GM12865 (cell line): ENCODE measurements around the gene COMMD7.
"Not testable (repeated sequence)": the region's sequence is repeated elsewhere in the genome, so short reads cannot be mapped to it uniquely, and the experiment has no call there.

Experiments used
- DNase-seq: peaks from one replicate; pipeline ENCODE4 v3.0.0; 2010; ENCODE audit warnings: low read depth
- H3K4me3 ChIP-seq: 2 replicates; pipeline ENCODE4 v1.5.1; 2011; ENCODE audit warnings: mild to moderate bottlenecking, low read depth, low read length, control low read depth
- TF ChIP-seq, protein P1 (sequence below): IDR thresholded peaks from 2 replicates; pipeline ENCODE4 v1.5.1; 2011; ENCODE audit warnings: low read length, control low read depth, low read depth, inconsistent platforms; ENCODE audit not compliant: insufficient read depth; ENCODE audit errors: missing control alignments

Gene COMMD7

DNA sequence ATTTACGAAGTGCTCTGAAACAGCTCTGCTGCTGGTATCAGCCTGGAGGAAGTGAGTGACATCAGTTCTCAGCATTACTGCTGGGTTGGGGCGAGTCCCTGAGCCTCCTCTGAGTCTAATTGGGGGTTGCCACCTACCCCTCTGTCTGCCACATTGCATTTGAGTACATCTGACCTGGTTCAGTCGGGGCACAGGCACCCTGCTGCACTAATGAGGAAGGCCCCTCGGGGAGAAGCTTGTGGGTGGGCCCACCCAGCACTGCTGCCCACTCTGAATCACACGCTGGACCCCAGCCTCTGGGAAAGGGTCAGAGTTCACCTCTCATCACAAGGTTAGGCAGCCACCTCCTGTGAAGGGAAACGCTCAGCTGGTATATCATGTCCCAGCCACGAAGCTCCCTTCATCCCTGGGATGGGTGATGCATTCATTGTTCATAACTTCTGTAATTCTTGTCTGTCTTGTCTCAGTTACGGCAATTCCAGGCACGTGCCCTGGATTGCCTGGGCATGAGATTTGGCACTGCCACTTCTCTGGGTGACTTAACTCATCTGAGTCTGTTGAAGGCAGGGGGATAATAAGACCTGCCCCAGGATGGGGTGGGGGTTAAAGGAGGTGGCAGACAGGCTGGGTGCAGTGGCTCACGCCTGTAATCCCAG lies 32.2 kb upstream of the COMMD7 start:
- no peak for DNase-seq
- H3K4me3 ChIP-seq, result no peak overlapping the region
- TF ChIP-seq, protein P1, sequence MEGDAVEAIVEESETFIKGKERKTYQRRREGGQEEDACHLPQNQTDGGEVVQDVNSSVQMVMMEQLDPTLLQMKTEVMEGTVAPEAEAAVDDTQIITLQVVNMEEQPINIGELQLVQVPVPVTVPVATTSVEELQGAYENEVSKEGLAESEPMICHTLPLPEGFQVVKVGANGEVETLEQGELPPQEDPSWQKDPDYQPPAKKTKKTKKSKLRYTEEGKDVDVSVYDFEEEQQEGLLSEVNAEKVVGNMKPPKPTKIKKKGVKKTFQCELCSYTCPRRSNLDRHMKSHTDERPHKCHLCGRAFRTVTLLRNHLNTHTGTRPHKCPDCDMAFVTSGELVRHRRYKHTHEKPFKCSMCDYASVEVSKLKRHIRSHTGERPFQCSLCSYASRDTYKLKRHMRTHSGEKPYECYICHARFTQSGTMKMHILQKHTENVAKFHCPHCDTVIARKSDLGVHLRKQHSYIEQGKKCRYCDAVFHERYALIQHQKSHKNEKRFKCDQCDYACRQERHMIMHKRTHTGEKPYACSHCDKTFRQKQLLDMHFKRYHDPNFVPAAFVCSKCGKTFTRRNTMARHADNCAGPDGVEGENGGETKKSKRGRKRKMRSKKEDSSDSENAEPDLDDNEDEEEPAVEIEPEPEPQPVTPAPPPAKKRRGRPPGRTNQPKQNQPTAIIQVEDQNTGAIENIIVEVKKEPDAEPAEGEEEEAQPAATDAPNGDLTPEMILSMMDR, result no peak

DNA sequence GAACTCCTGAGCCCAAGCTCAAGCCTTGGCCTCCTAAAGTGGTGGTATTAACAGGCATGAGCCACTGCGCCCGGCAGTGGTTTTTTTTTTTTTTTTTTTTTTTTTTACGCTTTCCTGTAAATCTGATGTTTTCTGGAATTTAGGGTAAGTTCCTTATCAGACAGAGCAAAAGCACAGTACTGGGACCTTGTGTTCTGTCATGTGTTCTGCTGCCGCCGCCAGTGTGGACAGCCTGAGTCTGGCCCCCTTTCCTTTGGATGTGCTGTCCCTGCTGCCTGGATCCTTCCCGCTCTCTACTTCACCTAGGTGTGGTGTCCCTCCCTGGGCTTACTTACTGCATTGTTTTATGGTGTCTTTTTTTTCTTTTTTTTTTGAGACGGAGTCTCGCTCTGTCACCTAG lies 30.6 kb upstream of the COMMD7 start:
- TF ChIP-seq, protein P1, result no peak
- no peak overlapping the region for H3K4me3 ChIP-seq
- DNase-seq, result no peak

DNA sequence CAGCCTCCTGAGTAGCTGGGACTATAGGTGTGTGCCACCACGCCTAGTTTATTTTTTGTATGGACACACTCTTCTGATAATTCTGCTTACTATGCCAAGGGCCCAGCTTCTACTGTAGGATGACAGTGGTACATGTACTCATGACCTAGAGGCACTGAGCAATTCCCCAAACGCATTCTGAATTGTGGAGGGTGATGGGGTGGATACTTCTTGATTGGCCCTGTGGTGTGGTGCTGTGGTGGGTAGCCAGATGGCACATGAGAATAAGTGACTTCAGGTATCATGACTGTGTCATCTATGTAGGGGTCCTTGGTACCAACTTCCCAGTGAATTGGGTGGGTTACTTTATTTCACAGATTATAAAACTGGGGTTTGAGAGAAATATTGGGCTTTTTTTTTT lies 30.0 kb upstream of the COMMD7 start:
- TF ChIP-seq, protein P1, result no peak
- no peak overlapping the region for H3K4me3 ChIP-seq
- DNase-seq, result no peak

DNA sequence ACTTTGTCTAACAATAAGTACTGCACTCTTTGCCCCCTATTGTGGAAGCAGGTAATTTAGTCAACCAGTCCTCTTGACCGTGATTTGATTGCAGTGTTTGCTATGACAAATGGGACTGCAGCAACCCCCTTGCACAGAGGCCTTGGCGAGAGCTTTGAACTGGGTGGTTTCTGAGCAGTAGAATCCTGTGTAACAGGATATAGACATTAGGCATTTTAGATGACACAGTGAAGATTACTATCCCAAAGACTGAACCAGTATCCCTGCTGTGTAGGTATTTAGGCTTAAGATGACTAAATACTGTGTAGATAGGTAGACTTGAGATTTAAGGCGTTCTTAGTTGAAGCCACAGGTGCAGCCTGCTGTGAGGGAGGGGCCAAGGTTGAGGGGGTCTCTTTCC lies 28.8 kb upstream of the COMMD7 start:
- DNase-seq, result no peak
- no peak overlapping the region for H3K4me3 ChIP-seq
- TF ChIP-seq, protein P1, result no peak

DNA sequence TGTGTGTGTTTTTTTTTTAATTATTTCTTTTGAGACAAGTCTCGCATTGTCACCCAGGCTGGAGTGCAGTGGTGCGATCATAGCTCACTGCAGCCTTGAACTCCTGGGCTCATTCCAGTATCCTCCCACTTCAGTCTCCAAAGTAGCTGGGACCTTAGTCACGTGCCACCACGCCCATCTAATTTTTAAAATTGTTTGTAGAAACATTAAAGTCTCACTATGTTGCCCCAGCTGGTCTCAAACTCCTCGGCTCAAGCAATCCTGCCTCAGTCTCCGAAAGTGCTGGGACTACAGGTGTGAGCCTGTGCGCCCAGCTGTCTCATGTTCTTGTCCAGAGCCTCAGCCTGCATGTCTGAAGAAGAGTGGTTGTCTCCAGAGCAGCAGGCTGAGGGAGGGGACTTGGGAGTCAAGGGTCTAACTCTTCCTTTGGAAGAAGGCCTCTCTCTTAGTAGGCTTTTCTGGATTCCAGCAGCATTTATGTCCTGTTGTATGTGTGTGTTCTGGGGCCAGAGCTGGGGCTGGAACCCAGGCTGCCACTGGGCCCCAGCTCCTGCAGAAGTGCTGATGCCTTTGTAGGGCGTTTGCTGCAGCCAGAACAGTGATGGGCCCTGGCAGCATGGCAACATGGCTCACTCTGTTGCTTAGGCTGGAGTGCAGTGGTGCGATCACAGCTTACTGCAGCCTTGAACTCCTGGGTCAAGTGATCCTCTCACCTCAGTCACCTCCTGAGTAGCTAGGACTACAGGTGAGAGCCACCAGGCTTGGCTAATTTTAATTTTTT lies 24.3 kb upstream of the COMMD7 start:
- no peak overlapping the region for H3K4me3 ChIP-seq
- no peak for DNase-seq
- TF ChIP-seq, protein P1, result no peak

DNA sequence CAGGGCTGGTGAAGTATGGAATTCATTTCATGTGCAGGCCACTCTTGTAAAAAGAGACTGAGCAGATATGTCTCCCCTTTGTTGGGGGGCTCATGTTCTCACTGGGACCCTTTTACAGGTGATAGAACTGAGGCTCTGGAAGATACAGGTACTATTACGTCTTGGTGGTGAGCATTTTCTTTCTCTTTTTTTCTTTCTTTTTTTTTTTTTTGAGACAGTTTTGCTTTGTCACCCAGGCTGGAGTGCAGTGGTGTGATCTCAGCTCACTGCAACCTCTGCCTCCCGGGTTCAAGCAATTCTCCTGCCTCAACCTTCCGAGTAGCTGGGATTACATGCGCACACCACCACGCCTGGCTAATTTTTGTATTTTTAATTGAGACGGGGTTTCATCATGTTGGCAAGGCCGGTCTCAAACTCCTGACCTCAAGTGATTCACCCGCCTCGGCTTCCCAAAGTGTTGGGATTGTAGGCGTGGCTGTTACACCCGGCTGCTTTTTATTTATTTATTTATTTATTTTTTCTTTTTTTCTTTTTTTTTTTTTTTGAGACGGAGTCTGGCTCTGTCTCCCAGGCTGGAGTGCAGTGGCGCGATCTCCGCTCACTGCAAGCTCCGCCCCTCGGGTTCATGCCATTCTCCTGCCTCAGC lies 22.1 kb upstream of the COMMD7 start:
- DNase-seq, H3K4me3 ChIP-seq: not testable (repeated sequence)
